Stimulated activated effector memory CD8-positive, alpha-beta T cell treated with anti-CD3 and anti-CD28 coated beads, Interleukin-12 subunit alpha, Interleukin-12 subunit beta, amount 100 ng/mL, for 72 hours (primary cell): ENCODE measurements around the gene PARD6B.
"Not testable (repeated sequence)": the region's sequence is repeated elsewhere in the genome, so short reads cannot be mapped to it uniquely, and the experiment has no call there.

Source experiments
- ATAC-seq: fragments of 150-1000 bp; cut with Tn5 transposase; 2 replicates; pipeline ENCODE4 v1.10.0; 2021
- DNase-seq, 2 donors: peaks; one replicate each; pipeline ENCODE4 v3.0.0; 2021 to 2022; ENCODE audit warnings: low spot score in 2 of 2
- H3K27ac Mint-ChIP-seq: one replicate; pipeline ENCODE4 v1.8.0; 2022; ENCODE audit warnings: mild to moderate bottlenecking, mixed read lengths
- H3K36me3 Mint-ChIP-seq: one replicate; pipeline ENCODE4 v1.8.0; 2022; ENCODE audit warnings: mild to moderate bottlenecking, mixed read lengths
- H3K4me1 Mint-ChIP-seq: one replicate; pipeline ENCODE4 v1.8.0; 2022; ENCODE audit warnings: mixed read lengths
- H3K4me3 Mint-ChIP-seq: one replicate; pipeline ENCODE4 v1.8.0; 2022; ENCODE audit warnings: mild to moderate bottlenecking, mixed read lengths
- H3K9me3 Mint-ChIP-seq: one replicate; pipeline ENCODE4 v1.8.0; 2022; ENCODE audit warnings: mixed read lengths

Gene PARD6B

GRCh38 chr20:50766955-50767809 lies 35.8 kb downstream of the PARD6B start:
- H3K9me3 Mint-ChIP-seq, H3K4me3 Mint-ChIP-seq, H3K27ac Mint-ChIP-seq, ATAC-seq, H3K36me3 Mint-ChIP-seq, DNase-seq, H3K4me1 Mint-ChIP-seq: not testable (repeated sequence)

- not testable (repeated sequence) for DNase-seq, ATAC-seq, H3K9me3 Mint-ChIP-seq, H3K27ac Mint-ChIP-seq, H3K4me3 Mint-ChIP-seq, H3K36me3 Mint-ChIP-seq, H3K4me1 Mint-ChIP-seq
Measured at GRCh38 chr20:50768991-50769390, 37.6 kb downstream of the PARD6B start.

DNA sequence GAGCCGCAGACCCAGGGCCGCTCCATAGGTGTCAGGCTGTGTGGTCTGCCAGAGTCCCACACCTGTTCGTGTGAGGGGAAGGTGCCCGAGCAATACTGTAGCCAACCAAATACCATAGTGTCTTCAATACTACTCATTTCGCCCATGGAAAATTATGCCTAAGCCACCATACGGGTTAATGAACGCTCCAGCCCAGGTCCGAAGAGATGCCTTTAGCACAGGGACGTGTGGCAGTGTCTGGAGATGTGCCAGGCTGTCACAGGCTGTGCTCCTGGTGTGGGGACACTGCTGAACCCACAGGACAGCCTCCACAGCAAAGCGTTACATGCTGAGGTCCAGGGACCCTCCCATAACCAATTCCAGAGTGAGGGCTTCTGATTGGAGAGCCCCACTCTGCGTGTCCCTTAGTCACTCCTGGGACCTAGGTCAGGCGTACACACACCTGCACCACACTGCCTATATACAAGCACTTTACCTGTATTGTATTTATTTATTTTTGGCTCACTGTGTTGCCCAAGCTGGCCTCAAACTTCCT lies 38.2 kb downstream of the PARD6B start:
- H3K27ac Mint-ChIP-seq, H3K9me3 Mint-ChIP-seq, DNase-seq, H3K4me3 Mint-ChIP-seq, H3K4me1 Mint-ChIP-seq, H3K36me3 Mint-ChIP-seq: not testable (repeated sequence)
- ATAC-seq, result peak; percentile 26

- not testable (repeated sequence) for H3K9me3 Mint-ChIP-seq, H3K36me3 Mint-ChIP-seq, H3K27ac Mint-ChIP-seq, DNase-seq, H3K4me3 Mint-ChIP-seq, H3K4me1 Mint-ChIP-seq, ATAC-seq
Measured at GRCh38 chr20:50771419-50772080, 40.2 kb downstream of the PARD6B start.

GRCh38 chr20:50772420-50773185 lies 41.2 kb downstream of the PARD6B start:
- Mint-ChIP-seq H3K4me1 (peaks cover 6% of the 10 kb centered on the region), H3K4me3 (no peak overlapping the region), H3K36me3 (no peaks in the 10 kb centered on the region), H3K9me3 (no peaks in the 10 kb centered on the region), H3K27ac (peak overlapping the region; percentile 8)
- ATAC-seq, result no peak
- no peak for DNase-seq

DNA sequence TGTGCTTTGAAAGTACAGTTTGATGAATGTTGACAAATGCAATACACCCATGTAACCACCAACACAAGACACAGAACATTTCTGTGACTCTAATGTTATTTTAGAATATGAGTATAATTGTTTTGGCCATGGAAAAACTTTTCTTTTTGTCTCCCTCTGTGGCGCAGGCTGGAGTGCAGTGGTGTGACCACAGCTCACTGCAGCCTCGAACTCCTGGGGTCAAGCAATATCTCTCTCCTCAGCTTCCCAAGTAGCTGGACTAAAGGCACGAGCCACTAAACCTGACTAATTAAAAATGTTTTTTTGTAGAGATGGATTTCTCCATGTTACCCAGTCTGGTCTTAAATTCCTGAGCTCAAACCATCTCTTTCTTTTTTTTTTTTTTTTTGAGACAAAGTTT lies 43.1 kb downstream of the PARD6B start:
- H3K9me3 Mint-ChIP-seq, result no peaks in the 10 kb centered on the region
- ATAC-seq, result no peak
- peaks cover 6% of the 10 kb centered on the region for H3K4me1 Mint-ChIP-seq
- no peak overlapping the region for H3K4me3 Mint-ChIP-seq
- H3K36me3 Mint-ChIP-seq, result no peaks in the 10 kb centered on the region
- no peak overlapping the region for H3K27ac Mint-ChIP-seq
- DNase-seq, result no peak

- Mint-ChIP-seq H3K36me3 (no peaks in the 10 kb centered on the region), H3K4me3 (no peak overlapping the region), H3K9me3 (no peaks in the 10 kb centered on the region), H3K27ac (no peak overlapping the region), H3K4me1 (peaks cover 6% of the 10 kb centered on the region)
- DNase-seq (no peak), ATAC-seq (no peak)
Measured at GRCh38 chr20:50776122-50776817, 44.9 kb downstream of the PARD6B start.

DNA sequence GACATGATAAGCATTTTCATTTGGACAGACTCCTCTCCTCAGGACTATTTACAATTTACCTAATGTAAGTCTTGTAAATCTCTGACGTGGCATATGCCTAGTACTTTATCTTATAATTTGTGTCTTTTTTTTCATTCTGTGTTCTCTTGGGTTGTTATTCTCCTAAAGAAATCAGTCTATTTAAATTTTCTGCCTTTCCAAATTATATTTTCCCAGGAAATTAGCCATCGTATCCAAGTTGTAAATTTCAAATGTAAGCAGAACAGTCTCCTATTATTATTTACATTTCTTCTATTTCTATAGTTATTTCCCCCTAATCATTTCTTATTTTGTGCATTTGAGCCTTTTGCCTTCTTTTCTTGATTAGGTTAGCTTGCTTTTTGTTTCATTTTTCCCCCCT lies 46.0 kb downstream of the PARD6B start:
- ATAC-seq (no peak), DNase-seq (no peak)
- Mint-ChIP-seq H3K4me3 (no peak overlapping the region), H3K27ac (no peak overlapping the region), H3K36me3 (no peaks in the 10 kb centered on the region), H3K4me1 (peaks cover 3% of the 10 kb centered on the region), H3K9me3 (no peaks in the 10 kb centered on the region)

DNA sequence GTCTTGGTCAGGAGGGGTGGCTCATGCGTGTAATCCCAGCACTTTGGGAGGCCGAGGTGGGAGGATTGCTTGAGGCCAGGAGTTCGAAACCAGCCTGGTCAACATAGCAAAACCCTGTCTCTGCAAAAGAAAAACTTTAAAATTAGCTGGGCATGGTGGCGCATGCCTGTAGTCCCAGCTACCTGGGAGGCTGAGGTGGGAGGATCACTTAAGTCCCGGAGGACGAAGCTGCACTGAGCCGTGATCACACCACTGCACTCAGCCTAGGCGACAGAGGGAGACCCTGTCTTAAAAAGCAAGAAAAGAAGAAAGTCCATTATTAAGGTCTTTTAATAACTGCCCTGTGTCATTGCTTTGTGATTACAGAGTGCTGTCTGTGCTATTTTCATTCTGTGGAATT lies 47.6 kb downstream of the PARD6B start:
- DNase-seq, H3K4me3 Mint-ChIP-seq, H3K9me3 Mint-ChIP-seq, H3K36me3 Mint-ChIP-seq, H3K27ac Mint-ChIP-seq, ATAC-seq, H3K4me1 Mint-ChIP-seq: not testable (repeated sequence)

GRCh38 chr20:50783390-50783789 lies 52.0 kb downstream of the PARD6B start:
- Mint-ChIP-seq H3K27ac (no peak overlapping the region), H3K36me3 (no peaks in the 10 kb centered on the region), H3K4me1 (no peaks in the 10 kb centered on the region), H3K9me3 (no peaks in the 10 kb centered on the region), H3K4me3 (no peak overlapping the region)
- DNase-seq, result no peak
- ATAC-seq, result no peak

GRCh38 chr20:50783903-50784302 lies 52.5 kb downstream of the PARD6B start:
- H3K36me3 Mint-ChIP-seq, result no peaks in the 10 kb centered on the region
- no peaks in the 10 kb centered on the region for H3K4me1 Mint-ChIP-seq
- no peak overlapping the region for H3K4me3 Mint-ChIP-seq
- H3K27ac Mint-ChIP-seq, result no peak overlapping the region
- H3K9me3 Mint-ChIP-seq, result no peaks in the 10 kb centered on the region
- DNase-seq (no peak), ATAC-seq (no peak)

- Mint-ChIP-seq H3K36me3 (no peaks in the 10 kb centered on the region), H3K4me1 (no peaks in the 10 kb centered on the region), H3K4me3 (no peak overlapping the region), H3K9me3 (no peaks in the 10 kb centered on the region), H3K27ac (no peak overlapping the region)
- DNase-seq (no peak), ATAC-seq (no peak)
Measured at GRCh38 chr20:50784464-50784863, 53.1 kb downstream of the PARD6B start.

GRCh38 chr20:50786703-50787102 lies 55.3 kb downstream of the PARD6B start:
- H3K4me1 Mint-ChIP-seq, result no peaks in the 10 kb centered on the region
- no peaks in the 10 kb centered on the region for H3K9me3 Mint-ChIP-seq
- no peak overlapping the region for H3K27ac Mint-ChIP-seq
- ATAC-seq (no peak), DNase-seq (no peak)
- no peaks in the 10 kb centered on the region for H3K36me3 Mint-ChIP-seq
- H3K4me3 Mint-ChIP-seq, result no peak overlapping the region

DNA sequence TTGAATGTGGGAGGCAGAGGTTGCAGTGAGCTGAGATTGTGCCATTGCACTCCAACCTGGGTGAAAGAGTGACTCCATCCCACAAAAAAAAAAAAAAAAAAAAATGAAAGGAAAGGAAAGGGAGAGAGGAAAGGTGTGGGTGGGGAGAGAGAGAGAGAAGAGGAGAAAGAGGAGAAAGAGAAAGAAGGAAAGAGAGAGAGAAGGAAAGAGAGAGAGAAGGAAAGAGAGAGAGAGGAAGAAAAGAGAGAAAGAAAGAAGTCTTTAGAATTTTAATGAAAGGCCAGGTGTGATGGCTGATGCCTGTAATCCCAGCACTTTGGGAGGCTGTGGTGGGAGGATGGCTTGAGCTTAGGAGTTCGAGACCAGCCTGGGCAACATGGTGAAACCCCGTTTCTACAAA lies 55.8 kb downstream of the PARD6B start:
- ATAC-seq (no peak), DNase-seq (no peak)
- H3K9me3 Mint-ChIP-seq, result no peaks in the 10 kb centered on the region
- H3K27ac Mint-ChIP-seq, result peak overlapping the region; percentile 56
- no peak overlapping the region for H3K4me3 Mint-ChIP-seq
- no peaks in the 10 kb centered on the region for H3K36me3 Mint-ChIP-seq
- H3K4me1 Mint-ChIP-seq, result no peaks in the 10 kb centered on the region
